Stimulated activated CD4-positive, alpha-beta T cell treated with anti-CD3 and anti-CD28 coated beads, Interleukin-2, amount 100 ng/mL, for 4 hours (primary cell): ENCODE measurements around the gene MAP2K4.

Experiments
- DNase-seq: peaks from one replicate; pipeline ENCODE4 v3.0.0-alpha.2; 2020; ENCODE audit warnings: low read depth

MAP2K4 gene

GRCh38 chr17:12040478-12040877, 19.8 kb downstream of the MAP2K4 start:
- DNase-seq, result no peak

- DNase-seq, result no peak
Observed at GRCh38 chr17:12041312-12041711, 20.6 kb downstream of the MAP2K4 start.

GRCh38 chr17:12043702-12044101, 23.0 kb downstream of the MAP2K4 start:
- no peak for DNase-seq

GRCh38 chr17:12046786-12047185, 26.1 kb downstream of the MAP2K4 start:
- DNase-seq, result no peak

GRCh38 chr17:12047681-12048376, 27.2 kb downstream of the MAP2K4 start:
- DNase-seq, result no peak

GRCh38 chr17:12048843-12049473, 28.3 kb downstream of the MAP2K4 start:
- no peak for DNase-seq

GRCh38 chr17:12050646-12051225, 30.1 kb downstream of the MAP2K4 start:
- no peak for DNase-seq

- DNase-seq, result no peak
Observed at GRCh38 chr17:12053552-12053951, 32.9 kb downstream of the MAP2K4 start.

GRCh38 chr17:12055889-12056288, 35.2 kb downstream of the MAP2K4 start:
- DNase-seq, result no peak

- no peak for DNase-seq
Observed at GRCh38 chr17:12057520-12057919, 36.8 kb downstream of the MAP2K4 start.

GRCh38 chr17:12058535-12058934, 37.9 kb downstream of the MAP2K4 start:
- DNase-seq, result no peak

GRCh38 chr17:12062249-12062648, 41.6 kb downstream of the MAP2K4 start:
- DNase-seq, result no peak

- no peak for DNase-seq
Observed at GRCh38 chr17:12064395-12064794, 43.7 kb downstream of the MAP2K4 start.

- no peak for DNase-seq
Observed at GRCh38 chr17:12067485-12067884, 46.8 kb downstream of the MAP2K4 start.

GRCh38 chr17:12068946-12069345, 48.3 kb downstream of the MAP2K4 start:
- DNase-seq, result no peak

GRCh38 chr17:12070561-12070960, 49.9 kb downstream of the MAP2K4 start:
- no peak for DNase-seq

GRCh38 chr17:12074346-12074745, 53.7 kb downstream of the MAP2K4 start:
- no peak for DNase-seq

- DNase-seq, result no peak
Observed at GRCh38 chr17:12077773-12078172, 57.1 kb downstream of the MAP2K4 start.

GRCh38 chr17:12078791-12079190, 58.1 kb downstream of the MAP2K4 start:
- no peak for DNase-seq

GRCh38 chr17:12081720-12082119, 61.0 kb downstream of the MAP2K4 start:
- DNase-seq, result no peak

GRCh38 chr17:12085076-12085949, 64.6 kb downstream of the MAP2K4 start:
- DNase-seq, result no peak

GRCh38 chr17:12088035-12088434, 67.4 kb downstream of the MAP2K4 start:
- DNase-seq, result no peak
